Activated gamma-delta T cell treated with Interleukin-2 at 50 U/mL for 16 hours (primary cell): ENCODE results near the gene SH3RF3.

ENCODE experiments used
- DNase-seq: peaks from one replicate; pipeline ENCODE4 v3.0.0-alpha.2; 2020

The SH3RF3 gene

DNA sequence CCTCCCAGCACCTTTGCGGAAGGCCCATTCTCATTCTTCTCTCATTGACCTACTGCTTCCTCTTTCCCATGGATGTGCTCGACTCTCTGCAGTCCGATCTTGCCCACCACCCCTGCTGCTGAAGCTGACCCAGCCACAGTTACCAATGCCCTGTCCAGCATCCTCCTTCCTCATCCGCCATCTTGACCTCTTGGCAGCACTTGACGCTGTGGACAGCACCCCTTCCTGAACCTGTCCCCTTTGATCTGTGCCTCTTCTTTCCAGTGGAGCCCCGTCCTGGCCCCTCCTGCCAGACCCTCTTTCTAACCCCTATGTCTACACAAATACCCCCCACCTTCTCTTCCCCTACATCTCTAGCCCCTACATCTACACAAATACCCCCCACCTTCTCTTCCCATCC lies 275.7 kb downstream of the SH3RF3 start:
- DNase-seq = no peak

DNA sequence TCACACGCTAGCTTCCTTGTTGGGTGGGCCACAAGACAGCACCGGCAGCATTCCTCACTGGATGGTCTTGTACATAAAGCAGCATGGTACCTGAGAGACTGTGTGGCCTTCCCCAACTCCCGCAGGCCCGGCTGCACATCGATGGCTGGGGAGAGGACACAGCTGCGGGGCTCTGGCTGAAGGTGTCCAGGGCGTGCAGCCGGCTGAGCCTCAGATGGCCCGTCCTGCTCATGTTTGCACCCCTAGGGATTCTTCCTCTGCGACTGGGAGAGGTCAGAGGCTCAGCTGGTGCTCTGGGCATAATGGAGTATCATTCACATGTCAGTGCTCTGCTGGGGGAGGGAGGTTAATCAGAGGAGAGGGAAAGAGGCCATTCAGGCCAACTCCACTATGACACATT lies 276.9 kb downstream of the SH3RF3 start:
- DNase-seq = no peak

DNA sequence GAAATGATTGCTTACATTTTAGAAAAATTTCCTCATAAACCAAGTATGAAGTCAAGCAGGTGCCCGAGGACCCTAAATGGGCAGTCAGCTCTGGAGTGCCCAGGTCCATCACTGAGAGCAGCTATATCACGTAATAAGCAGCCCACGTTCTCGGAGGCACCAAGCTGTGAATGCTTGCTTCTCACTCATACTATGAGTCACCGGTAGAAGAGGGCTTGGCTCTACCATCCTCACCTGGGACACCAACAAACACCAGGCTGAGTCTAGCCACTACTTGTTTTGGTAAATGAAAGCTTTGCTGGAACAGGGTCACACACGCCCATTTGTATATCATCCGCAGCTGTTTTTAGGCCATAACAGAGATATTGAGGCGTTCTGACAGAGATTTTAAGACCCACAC lies 277.3 kb downstream of the SH3RF3 start:
- no peak for DNase-seq

DNA sequence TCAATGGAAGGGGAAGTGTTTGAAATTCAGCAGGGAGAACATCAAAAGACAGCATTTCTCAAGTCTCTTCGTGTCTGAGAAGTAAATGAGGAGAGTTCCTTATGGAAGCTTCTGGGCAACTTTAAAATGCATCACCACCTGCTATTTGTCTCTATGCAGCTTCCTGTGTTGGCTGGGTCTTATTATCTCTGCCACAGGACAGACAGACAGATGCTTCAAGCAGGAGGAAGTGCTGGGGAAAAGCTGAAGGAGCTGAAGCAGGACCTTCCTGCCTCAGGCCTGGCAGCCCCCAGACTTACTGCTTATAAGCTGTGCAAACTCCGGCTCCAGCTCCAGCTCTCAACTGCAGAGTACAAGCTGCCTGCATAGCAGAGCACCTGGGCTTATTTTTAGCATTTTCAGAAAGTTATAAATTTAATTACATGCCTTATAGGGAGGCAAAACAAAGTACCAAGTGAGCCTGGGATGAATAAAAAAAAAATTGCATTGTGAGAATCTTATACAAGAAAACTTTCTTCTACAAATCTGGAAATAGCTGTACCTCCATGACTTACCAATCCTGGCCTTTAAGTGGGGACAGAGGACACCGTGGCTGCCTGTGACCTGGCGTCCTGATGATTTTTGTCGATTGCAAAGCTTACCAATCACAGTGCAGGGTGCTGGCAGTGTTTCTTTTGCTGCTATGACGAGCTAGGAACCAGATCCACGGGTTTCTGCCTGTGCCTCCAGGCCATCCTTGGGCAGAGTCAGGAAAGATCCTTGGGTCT lies 278.5 kb downstream of the SH3RF3 start:
- no peak for DNase-seq

DNA sequence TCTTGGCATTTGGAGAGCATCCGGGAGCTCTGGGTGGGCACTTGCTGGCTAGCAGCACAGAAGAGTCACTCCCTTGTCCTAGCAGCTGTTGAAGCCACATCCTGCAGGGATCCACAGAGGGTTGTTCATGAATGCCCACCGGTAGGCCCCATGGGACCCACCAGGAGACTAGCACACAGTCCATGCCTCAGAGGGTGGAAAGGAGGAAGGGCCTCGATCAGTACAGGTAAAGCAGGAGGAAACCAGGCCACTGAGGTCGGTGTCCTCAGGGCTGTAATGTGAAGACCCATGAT lies 279.0 kb downstream of the SH3RF3 start:
- no peak for DNase-seq

DNA sequence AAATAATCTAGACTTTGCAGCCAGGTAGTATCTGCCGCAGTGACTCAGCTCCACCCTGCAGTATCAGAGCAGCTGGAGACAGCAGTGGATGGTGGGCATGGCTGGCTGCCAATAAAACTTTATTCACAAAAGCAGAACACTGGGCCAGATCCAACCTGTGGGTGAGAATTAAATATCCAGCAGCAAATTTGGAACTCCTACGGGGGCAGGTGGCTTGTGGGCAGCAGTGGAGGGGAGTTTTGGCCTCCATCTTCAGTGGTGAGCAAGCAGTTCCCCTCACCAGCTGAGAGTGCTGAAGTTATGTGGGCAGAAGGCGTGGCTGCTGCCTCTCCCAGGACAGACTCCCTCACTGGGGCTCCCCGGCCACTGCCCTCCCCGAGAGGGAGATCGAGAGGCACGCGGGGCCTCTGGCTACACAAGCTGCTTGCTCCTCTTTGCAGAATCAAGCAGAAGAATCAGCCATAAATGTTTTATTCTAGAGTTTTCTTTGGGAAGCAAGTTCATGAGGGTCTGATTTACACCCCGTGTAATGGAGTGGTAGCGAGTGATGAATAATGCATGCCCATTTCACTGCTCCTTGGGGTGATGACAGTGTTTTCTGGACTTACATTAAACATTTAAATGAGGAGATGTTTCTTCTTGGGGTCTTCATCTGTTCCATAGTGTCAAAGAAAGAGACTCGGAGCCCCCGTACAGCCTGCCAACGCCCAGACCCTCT lies 280.5 kb downstream of the SH3RF3 start:
- no peak for DNase-seq

DNA sequence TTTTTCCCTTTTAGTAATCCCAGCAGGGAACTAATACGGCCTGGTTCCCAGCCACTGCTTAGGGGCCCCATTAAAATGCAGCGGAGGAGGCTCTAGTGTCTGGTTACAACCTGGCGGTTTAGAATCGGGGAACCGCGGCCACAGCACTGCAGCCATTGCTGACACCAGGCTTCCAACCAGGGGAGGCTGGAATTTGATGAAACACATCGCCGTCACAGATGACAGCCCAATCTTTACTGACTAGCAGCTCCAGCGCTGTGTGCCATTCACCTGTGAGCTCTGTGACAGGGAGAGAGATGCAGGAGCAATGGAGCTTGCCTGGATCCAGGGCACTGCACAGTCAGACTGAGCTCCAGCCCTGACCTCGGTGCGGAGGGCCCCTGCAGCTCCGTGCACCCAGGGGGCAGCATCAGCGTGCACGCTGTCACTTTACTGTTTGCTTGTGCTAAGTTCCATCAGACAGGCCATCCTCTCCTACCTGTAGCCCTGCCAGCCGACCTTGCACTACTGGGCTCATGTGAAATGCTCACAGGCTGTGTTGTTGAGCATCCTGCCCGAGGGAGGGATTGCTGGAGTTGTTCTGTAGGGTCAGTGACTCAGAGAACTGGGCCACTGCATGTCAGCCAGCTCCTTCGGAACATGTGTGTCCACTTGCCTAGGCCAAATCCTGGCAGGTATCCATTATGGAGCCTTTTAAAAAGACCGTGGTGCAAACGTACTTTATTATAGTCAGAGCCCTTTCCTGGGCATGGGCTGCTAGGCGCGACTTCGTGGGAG lies 281.2 kb downstream of the SH3RF3 start:
- no peak for DNase-seq

DNA sequence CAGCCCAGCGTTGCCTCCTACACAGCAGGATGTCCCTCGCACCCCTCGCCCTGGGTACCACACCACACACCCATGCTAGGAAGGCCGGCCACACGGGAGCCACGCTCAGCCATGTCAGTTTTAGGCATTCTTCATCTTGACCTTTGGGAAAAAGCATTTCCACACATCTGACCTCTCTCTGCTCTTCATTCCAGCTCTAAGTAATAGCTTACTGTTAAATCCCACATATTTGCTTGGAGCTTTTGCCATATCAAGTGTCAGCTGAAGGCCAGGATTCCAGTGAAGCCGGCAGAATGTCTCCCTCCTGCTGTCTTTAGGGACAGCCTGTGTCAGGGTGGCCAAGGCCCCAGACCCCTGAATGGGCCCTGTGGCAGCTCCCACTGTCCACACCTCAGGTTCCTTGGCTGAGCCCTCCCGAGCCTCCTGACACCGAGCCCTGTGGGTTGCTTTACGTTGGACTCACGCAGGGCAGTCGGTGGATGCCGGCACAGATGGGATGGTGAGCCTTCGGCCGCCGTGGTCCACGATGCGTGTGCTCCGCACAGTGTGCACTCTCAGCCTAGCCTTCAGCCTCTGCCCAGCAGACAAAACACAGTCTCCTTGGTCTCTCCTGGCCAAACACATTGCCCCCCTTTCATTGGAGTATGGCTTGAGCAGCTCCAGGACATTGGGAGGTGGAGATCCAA lies 282.8 kb downstream of the SH3RF3 start:
- DNase-seq = no peak

DNA sequence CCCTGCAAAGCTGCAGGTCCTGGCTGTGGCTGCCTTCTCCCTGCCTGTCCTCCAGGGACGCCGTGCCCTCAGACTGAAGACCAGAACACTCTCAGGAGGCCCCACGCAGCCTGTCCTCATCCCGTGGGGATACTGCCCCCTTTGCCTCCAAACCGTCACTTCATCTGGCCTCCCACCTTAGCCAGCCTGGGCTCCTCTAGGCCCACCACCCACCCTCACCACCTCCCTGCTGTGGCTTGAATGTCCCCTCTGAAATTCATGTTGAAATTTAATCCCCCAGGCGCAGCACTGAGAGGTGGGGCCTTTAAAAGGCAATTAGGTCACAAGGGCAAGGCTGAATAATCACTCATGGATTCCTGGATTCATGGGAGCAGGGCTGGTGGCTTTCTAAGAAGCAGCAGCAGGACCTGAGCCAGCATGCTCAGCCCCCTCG lies 286.6 kb downstream of the SH3RF3 start:
- DNase-seq = no peak

DNA sequence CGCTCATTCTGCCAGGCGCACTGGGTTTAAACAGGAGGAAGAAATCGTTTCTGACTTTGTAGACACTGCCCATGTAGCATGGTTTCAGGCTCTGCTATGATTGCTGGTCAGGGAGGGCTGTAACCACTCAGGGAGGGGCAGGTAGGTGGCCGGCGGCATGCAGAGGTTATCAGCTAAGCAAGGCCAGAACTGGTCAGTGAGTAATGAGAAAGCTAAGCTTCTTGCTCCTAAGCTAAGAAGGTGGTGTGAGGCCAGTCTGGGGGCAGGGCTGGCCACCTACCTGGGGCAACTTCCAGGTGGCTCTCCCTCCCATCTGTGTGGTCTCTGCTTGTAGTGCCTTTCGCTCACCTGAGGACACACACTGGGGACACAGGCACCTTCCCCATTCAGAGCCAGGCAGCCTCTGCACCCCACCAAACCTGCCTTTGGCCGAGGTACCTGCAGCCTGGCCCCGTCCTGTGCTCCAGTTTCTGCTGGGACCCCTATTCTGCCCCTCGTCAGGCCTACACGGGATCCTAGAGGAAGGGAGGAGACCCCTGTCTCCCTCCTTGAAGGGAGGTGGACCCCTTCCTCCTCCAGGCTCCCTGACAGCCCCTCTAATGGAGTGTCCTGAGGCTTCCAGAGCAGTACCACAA lies 288.8 kb downstream of the SH3RF3 start:
- DNase-seq = no peak

DNA sequence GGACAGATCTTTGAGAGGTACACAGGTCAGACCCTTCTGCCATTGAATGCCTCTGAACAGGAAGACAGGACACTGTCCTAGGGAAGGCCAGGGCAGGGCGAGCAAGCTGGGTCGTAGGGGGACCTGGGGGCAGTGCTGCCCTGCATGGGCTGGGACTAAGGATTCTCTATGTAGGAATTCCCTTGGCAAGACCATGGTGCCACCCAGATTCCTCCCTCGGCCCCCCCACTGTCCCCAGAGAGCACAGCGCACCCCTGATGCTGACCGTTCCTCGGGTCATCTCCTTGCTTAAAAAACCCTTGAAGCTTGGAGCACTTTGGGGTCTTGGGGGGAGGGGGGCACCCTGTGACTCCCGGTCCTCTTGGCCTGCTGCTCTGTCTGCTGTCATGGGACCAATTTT lies 289.7 kb downstream of the SH3RF3 start:
- DNase-seq = no peak

DNA sequence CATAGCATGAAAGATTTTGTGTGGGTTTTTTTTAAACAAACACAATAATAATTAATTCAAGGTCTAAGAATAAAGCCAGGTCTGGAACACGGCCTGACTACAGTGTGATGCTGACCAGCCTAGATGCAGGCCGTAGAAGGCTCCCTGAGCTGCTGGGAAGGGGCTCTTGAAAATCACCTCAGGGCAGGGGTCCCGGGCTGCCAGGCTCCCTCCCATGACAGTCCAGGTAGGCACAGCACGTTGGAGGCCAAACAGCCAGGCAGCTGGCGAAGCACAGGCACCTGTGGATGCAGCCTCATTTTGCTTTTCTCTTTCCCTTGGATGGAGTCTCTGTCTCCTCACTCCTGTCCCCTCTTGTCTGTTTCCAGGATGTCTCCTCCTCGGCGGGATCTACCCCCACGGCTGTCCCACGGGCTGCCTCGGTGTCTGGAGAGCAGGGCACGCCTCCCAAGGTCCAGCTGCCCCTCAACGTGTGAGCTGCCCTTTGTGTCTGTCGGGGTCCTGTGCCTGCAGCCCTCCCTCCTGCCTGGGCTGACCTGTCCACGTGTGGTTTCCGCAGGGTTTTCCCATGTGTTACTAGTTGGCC lies 290.3 kb downstream of the SH3RF3 start:
- no peak for DNase-seq

DNA sequence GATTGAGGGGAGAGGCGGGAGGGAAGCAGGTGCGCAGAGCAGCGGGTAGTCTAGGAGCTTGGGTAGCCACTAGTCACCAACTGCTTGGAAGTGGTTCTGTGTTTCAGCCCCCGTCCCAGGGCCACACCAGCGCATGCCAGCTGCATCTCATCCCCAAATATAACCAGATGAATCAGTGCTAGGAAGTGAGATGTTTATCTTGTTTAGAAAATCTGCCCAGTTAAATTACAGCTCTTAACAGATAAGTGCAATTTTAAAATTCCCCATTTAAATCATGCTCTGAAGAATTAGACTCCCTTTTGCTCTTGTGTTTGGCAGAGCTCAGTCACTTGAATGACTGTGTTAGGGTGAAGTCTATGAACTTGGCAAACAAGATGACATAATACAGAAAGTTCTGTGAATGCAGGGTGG lies 291.0 kb downstream of the SH3RF3 start:
- DNase-seq = no peak

DNA sequence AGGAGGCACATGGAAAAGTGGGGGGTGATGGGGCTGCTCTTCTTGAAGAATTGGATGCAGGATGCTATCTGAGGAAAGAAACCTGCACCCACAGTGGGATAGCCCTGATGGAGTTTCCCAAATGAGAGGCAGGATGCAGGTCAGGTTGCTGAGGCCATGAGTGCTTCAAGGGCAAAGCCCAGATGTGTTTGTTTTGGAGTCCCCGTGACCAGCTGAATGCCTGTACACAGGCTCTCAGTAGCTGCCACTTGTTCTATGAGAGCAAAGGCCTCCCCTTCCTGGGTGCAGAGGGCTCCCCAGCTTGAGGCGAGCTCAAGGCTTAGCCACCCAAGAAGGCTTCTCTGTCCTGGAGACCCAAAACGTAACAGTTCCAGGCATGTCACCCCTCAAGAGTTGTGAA lies 292.1 kb downstream of the SH3RF3 start:
- DNase-seq = no peak

DNA sequence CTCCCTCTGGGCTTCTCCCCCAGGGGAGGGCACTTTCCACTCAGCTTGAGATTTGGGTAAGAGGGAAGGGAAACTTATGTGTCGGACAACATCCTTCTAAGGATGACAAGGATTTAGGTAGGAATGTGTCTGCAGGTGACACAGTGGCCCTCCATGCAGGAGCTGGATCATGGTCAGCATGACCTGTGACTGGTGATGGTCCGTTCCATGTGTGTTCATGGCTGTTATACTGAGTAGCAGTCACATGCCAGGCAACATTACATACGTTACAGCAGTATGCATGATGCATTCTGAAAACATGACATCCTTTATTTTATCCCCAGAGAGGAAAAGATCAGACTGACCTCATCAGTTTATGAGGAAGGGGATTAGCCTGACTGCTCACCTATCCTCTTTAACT lies 292.6 kb downstream of the SH3RF3 start:
- no peak for DNase-seq

DNA sequence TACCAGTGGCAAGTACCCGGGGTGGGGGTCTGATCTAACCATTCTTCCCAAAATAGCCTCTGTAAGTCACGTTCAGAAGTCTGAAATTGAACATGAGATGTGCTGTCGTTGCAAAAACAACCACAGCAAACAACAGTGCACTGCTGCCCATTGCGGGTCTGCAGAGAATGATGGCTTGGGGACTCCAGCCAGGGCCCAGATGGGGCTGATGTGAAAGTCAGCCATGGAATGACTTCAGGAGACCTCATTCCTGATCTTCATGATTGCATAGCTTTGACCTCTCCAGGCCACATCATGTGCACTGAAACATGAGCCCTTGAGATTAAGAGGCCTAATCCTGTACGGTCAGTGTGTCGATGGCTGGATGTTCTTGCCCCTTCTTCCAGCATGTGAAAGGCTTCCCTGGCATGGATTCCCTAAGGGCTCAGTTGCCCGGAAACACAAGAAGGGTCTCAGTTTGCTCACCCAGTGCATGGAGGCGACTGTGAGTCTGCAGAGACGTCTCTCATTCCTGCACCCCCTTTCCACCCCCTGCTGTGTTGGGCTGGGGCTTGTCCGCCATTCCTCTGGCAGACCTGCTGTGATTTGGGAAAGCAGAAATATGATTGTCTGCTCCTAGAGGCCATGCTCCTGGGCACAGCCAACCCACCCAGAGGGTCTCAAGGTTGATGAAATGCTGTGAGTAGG lies 293.2 kb downstream of the SH3RF3 start:
- DNase-seq = no peak

DNA sequence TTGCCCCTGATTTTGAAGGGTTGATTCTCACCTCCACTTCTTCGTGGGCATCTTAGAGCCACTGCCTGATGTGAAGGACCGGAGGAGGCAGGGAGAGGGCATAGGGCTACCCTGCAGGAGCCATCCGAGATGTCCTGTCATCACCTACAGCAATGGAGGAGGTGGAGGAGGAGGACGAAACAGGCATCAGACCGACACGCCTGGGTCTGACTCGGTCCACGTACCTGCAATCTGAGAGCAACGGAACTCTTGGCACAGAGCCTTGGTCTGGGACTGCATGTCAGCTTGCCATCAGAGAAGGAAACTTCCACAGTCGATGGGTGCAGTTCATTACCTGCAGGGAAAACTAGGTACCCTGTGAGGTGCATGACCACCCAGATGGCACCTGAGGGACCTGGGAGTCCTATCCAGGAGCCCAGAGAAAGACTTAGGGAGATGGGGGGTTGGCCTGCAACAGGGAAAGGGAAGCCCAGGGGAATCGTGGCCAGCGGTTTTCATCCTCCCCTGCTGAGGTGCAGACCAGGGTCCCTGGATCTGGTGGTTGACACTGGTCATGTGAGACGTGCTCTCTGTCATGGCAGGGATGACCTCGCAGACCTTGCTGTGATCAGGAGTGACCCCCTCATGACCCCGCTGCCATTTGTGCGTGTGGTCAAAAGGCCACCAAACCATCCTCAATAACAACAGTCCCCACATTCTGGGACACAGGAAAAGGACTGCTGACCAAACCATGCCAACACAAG lies 293.9 kb downstream of the SH3RF3 start:
- no peak for DNase-seq

DNA sequence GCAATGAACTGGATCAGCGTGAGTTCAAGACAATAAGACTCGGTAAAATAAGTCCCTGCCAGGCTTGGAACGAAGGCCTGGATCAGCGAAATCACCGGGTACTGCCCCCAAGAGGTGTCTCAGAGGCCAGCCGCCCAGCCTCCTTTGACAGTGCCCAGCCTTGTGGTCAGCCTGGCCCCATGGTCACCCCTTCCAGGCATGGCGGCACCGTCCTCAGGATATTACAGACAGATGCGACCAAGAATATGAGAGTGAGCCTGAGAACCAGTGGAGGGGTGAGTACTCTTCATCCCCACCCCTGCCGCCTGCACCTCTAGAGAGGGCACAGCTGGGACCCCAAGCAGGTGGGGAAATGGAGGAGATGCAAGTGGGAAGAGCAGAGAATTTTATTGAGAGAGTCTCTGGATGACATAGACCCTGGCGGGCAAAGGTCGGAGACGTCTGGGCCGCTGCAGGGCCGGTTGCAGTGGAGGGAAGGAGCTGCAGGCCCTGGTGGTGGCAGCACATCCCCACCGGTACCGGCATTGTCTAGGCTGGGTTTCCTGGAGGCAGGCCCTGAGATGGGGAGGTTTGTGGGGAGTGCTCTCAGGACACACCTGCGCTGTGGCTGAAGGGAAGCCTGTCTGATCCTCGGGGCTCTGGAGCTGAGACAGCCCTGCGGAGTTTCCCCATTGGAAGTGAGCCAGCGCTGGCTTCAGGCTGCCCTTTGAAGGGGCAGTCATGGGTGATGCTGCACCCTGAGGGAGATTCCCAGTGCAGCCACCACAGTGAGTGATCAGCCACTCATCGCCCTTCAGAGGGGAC lies 294.8 kb downstream of the SH3RF3 start:
- DNase-seq = no peak

DNA sequence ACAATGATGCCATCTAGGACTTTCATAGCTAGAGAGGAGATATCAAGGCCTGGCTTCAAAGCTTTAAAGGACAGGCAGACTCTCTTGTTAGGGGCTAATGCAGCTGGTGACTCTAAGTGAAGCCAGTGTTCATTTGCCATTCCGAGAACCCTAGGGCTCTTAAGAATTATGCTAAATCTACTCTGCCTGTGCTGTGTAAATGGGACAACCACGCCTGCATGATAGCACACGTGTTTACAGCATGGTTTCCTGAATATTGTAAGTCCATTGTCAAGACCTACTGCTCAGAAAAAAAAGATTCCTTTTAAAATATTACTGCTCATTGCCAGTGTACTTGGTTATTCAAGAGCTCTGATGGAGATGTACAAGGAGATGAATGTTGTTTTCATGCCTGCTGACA lies 296.4 kb downstream of the SH3RF3 start:
- no peak for DNase-seq

DNA sequence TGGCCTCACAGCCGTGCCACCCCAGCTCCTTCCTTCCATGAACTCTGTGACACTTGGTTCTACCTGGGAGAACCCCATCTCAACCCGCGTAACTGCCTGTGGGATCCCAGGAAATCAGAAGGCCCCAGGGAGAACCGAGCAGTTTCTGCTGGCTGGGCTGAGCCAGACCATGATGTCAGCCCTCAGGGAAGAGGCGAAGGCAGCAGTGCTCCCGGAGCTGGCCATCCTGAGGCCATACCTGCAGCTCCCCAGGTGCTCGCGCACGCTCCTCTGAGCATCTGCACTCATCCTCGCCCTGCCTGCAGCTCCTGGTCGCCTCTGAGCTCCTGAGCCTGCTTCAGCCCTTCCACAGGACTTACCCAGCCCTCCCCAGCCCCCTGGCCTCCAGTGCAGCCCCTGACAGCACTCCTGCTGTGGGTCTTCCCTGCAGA lies 298.7 kb downstream of the SH3RF3 start:
- DNase-seq = no peak
